Measurements from ENCODE around the gene SCML1.

SCML1 gene

GRCh38 chrX:17736856-17737709 lies at the start of gene SCML1:
TSS of gene SCML1 (plus strand) at chrX:17737493. CDS start at chrX:17744187, 6,694 bp downstream.
- DNase-seq, result peak; percentile 97 to 99

- DNase-seq, result no peak
Observed at GRCh38 chrX:17687648-17688047, 49.6 kb upstream of the SCML1 start.

GRCh38 chrX:17689971-17690409 lies 47.3 kb upstream of the SCML1 start:
- peak; percentile 71 to 85 for DNase-seq

- peak in 1 of 2 experiments; percentile 31 for DNase-seq
Observed at GRCh38 chrX:17692709-17693346, 44.5 kb upstream of the SCML1 start.

GRCh38 chrX:17697191-17697590 lies 40.1 kb upstream of the SCML1 start:
- peak in 1 of 2 experiments; percentile 4 for DNase-seq

GRCh38 chrX:17700976-17701375 lies 36.3 kb upstream of the SCML1 start:
- DNase-seq, result peak in 1 of 2 experiments; percentile 3

GRCh38 chrX:17703201-17703600 lies 34.1 kb upstream of the SCML1 start:
- no peak for DNase-seq

GRCh38 chrX:17705211-17705610 lies 32.1 kb upstream of the SCML1 start:
- no peak for DNase-seq

- no peak for DNase-seq
Observed at GRCh38 chrX:17706676-17707075, 30.6 kb upstream of the SCML1 start.

GRCh38 chrX:17707731-17708130 lies 29.6 kb upstream of the SCML1 start:
- DNase-seq, result no peak

GRCh38 chrX:17710871-17711301 lies 26.4 kb upstream of the SCML1 start:
- DNase-seq, result no peak

GRCh38 chrX:17713288-17713687 lies 24.0 kb upstream of the SCML1 start:
- no peak for DNase-seq

GRCh38 chrX:17718649-17719165 lies 18.6 kb upstream of the SCML1 start:
- DNase-seq, result no peak

GRCh38 chrX:17719711-17720110 lies 17.6 kb upstream of the SCML1 start:
- no peak for DNase-seq

- no peak for DNase-seq
Observed at GRCh38 chrX:17721715-17722114, 15.6 kb upstream of the SCML1 start.

GRCh38 chrX:17725181-17725580 lies 12.1 kb upstream of the SCML1 start:
- no peak for DNase-seq

- DNase-seq, result no peak
Observed at GRCh38 chrX:17732138-17732783, 5.0 kb upstream of the SCML1 start.

GRCh38 chrX:17735406-17735805 lies 1.9 kb upstream of the SCML1 start:
- DNase-seq, result no peak

- no peak for DNase-seq
Observed at GRCh38 chrX:17736478-17736855, 826 bp upstream of the SCML1 start.

- DNase-seq, result no peak
Observed at GRCh38 chrX:17737710-17737985, 355 bp downstream of the SCML1 start.

GRCh38 chrX:17737986-17738713 lies 857 bp downstream of the SCML1 start:
- DNase-seq, result peak; percentile 64 to 68

GRCh38 chrX:17738737-17739535 lies 1.6 kb downstream of the SCML1 start:
- DNase-seq, result no peak

Measured in NCI-H526 (cell line).